Measurements from ENCODE around the gene SLC47A1. TPM values are rescaled to one million over a fixed set of nuclear protein-coding genes. Genes with fewer than 3 reads are reported as not detected.
"Not testable (repeated sequence)": the region's sequence is repeated elsewhere in the genome, so short reads cannot be mapped to it uniquely, and the experiment has no call there.

SLC47A1 gene
- total and polyA plus RNA-seq, 9 donors, result 2.1 to 89.9 (median 10.6) TPM

DNA sequence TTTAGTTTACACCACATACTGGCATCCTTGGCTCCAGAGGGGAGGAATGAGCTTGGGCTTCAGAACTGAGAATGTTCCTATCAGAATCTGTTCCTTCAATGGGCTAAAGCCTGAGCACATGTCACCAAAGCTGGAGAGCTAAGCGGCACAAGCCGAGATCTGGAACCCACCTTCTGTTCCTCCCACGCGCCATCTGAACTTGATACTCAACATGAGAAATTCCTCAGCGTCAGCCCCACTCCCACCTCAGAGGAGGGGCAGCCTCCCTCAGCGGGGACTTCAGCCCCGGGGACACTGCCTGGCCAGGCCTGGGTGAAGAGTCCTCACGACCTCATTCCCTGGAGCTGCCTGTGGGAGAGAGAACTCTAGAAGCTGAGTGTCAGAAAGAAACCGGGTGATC is 22.8 kb upstream of the SLC47A1 start:
- no peaks in the 10 kb centered on the region for H3K36me3 ChIP-seq
- H3K27me3 ChIP-seq, result no peaks in the 10 kb centered on the region
- H3K27ac ChIP-seq, result no peak overlapping the region
- no peak overlapping the region for H3K4me3 ChIP-seq
- intact Hi-C loops (cut with DNase I), result loop anchor here in 2 of 4 donors (5.0 kb wide), 2 partner anchors 136 to 256 kb away; partner anchors contain the start of gene ALDH3A2 (in 1 of the 2)
- TF ChIP-seq EP300 (IDR thresholded peaks at IDR 0.05) (no peak), POLR2A (IDR thresholded peaks at IDR 0.05) (no peak), CTCF (IDR thresholded peaks at IDR 0.05) (no peak)
- no peaks in the 10 kb centered on the region for H3K9me3 ChIP-seq
- 41 to 44% (median 42%) methylated on average over 9 of the region's 9 CpGs for WGBS, 3 donors
- no peaks in the 10 kb centered on the region for H3K4me1 ChIP-seq (ENCODE audit: insufficient read depth)
- no peak for DNase-seq

DNA sequence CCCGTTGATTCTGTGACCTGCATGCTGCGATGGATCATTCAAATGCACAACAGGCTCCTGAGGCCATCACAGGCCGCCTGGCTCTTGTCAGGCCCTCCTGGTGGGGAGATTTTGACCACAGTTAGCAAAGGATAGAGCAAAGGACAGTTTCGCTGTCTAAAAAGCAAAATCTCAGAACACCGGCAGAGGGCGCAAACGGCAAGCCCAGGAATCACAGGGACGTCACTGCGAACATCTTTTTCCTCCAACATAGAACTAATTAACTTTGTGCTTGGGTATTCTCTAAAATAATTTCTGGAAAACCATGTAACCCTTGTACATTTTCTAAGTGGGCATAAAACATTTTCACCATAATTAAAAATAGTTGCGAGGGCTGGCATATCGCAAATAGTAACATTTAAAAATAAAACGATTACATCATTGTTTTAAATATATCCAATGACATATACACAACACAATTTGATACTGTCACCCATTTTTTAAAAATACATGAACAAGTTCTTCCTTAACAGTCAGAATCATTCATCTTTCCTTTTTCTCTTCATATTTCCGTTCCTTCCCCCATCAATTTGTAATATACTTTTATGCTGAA is 19.7 kb upstream of the SLC47A1 start:
- TF ChIP-seq EP300 (IDR thresholded peaks at IDR 0.05), result no peak
- peak; percentile 76 to 96 (median 93) for TF ChIP-seq CTCF (IDR thresholded peaks at IDR 0.05)
- no peak for TF ChIP-seq POLR2A (IDR thresholded peaks at IDR 0.05)
- Histone ChIP-seq H3K27me3 (no peaks in the 10 kb centered on the region), H3K36me3 (no peaks in the 10 kb centered on the region), H3K4me3 (no peak overlapping the region), H3K4me1 (ENCODE audit: insufficient read depth) (no peaks in the 10 kb centered on the region), H3K27ac (peak overlapping the region in 1 of 2 donors; percentile 21), H3K9me3 (no peaks in the 10 kb centered on the region)
- WGBS, 3 donors, result 6 to 10% (median 8%) methylated on average over 13 of the region's 13 CpGs
- intact Hi-C loops (cut with DNase I), result loop anchor here in 2 of 4 donors (1.0 to 5.0 kb wide), 4 partner anchors 133 to 253 kb away; partner anchors contain the start of gene ALDH3A2 (in 1 of the 2)
- peak; percentile 59 to 81 (median 78) for DNase-seq

DNA sequence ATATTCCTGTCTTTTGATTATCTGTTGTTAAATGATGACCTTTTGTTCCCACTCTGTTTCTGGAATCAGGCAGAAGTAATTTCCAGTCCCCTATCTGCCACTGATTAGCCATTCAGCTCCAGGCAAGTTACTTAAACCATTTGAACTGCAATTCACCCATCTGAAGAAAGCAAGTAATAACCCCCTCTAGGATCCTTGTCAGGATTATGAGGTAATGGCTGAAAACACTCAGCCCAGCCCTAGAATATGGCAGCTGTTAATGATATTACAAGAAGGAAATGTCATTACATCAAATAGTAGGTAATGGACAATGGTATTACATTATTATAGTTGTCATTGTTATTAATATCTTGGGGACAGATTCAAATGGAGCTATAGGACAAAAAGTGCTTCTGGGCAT is 16.0 kb upstream of the SLC47A1 start:
- no peaks in the 10 kb centered on the region for H3K36me3 ChIP-seq
- H3K4me3 ChIP-seq, result no peak overlapping the region
- no peaks in the 10 kb centered on the region for H3K27me3 ChIP-seq
- no peak for TF ChIP-seq CTCF (IDR thresholded peaks at IDR 0.05)
- no peak for TF ChIP-seq POLR2A (IDR thresholded peaks at IDR 0.05)
- no peak for TF ChIP-seq EP300 (IDR thresholded peaks at IDR 0.05)
- no peak for DNase-seq
- intact Hi-C loops (cut with DNase I), result loop anchor here in 2 of 4 donors (5.0 kb wide), 1 partner anchor 245 kb away; no protein-coding TSS in a partner anchor
- H3K27ac ChIP-seq, result no peak overlapping the region
- H3K9me3 ChIP-seq, result no peaks in the 10 kb centered on the region
- no peaks in the 10 kb centered on the region for H3K4me1 ChIP-seq (ENCODE audit: insufficient read depth)

DNA sequence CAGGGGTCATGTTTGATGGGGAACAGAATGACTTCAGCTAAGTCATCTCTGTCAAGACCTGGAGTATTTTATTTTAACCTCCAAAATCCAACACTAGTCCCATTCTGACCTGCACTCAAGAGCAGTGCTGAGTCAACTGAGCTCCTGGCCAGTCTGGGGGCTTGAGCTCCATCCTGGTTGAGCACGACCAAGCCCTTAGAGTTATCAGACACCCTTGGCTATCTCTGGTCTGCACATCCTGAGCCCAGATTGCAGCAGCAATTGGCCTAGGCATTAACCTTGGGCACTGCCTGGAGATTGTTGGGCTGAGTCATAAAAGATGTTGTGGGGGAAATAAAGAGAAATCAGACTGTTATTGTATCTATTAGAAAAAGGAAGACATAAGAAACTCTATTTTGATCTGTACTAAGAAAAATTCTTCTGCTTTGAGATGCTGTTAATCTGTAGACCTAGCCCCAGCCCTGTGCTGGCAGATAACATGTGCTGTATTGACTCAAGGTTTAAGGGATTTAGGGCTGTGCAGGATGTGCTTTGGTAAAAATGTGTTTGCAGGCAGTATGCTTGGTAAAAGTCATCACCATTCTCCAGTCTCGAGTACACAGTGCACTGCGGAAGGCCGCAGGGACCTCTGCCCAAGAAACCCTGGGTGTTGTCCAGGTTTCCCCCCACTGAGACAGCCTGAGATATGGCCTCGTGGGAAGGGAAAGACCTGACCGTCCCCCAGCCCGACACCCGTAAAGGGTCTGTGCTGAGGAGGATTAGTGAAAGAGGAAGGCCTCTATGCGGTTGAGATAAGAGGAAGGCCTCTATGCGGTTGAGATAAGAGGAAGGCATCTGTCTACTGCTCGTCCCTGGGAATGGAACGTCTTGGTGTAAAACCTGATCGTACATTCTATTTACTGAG is 14.0 kb upstream of the SLC47A1 start:
- H3K9me3 ChIP-seq; H3K27me3 ChIP-seq; H3K36me3 ChIP-seq; H3K27ac ChIP-seq; H3K4me1 ChIP-seq (ENCODE audit: insufficient read depth); H3K4me3 ChIP-seq: not testable (repeated sequence)
- intact Hi-C loops (cut with DNase I), result loop anchor here in 2 of 4 donors (5.0 kb wide), 1 partner anchor 243 kb away; no protein-coding TSS in a partner anchor
- 13 to 30% (median 15%) methylated on average over 13 of the region's 13 CpGs for WGBS, 3 donors
- peak in 2 of 5 donors; percentile 32 to 73 for DNase-seq
